Measurements from ENCODE around the gene MT1M. TPM values are rescaled to one million over a fixed set of nuclear protein-coding genes. Genes with fewer than 3 reads are reported as not detected.
"Not testable (repeated sequence)": the region's sequence is repeated elsewhere in the genome, so short reads cannot be mapped to it uniquely, and the experiment has no call there.

Gene MT1M
- total and polyA plus RNA-seq, 8 donors: 8.3 to 34.6 (median 14.6) TPM

DNA sequence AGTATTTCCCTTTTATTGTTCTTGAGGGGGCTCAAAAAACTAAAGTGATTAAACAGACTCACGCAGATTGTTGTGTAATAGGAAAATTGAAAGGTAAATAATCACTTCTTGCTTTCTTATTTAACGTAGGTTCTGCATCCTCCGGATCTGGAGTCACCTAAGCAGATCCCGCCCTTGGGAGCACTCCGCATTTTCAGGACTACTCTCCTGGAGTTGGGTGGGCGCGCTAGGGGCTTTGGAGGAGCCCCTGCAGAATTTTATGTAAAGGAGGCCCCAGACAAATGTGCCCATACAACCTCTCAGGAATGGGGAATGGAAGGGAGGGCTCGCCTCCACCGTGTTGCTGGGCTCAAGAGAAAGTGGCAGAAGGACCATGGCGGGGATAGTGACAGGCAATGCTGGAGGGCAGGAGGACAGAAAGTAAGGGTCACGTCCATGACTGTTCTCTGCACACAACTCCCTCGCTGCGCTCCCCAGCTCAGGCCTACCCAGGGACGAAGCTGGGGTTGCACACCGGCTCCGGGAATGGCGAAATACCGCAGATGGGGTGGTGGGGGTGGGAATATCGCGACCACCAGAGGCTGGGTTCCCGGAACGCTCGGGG, 15.7 kb upstream of the MT1M start:
- Histone ChIP-seq H3K4me3 (peak overlapping the region; percentile 16 to 55 (median 30)), H3K27me3 (no peaks in the 10 kb centered on the region), H3K9me3 (no peaks in the 10 kb centered on the region), H3K36me3 (no peaks in the 10 kb centered on the region), H3K27ac (peak overlapping the region; percentile 15 to 66 (median 46)), H3K4me1 (peaks cover 3 to 19% (median 6%) of the 10 kb centered on the region in 3 donors)
- DNase-seq (no peak), ATAC-seq (peak in 3 of 4 donors; percentile 21 to 37 (median 29)), FAIRE-seq (no peak)
- no peak for TF ChIP-seq CTCF (IDR thresholded peaks at IDR 0.05)
- 52 to 55% methylated on average over 23 of the region's 23 CpGs for WGBS, 2 donors
- intact Hi-C loops (cut with DNase I): no loop called here

- no peaks in the 10 kb centered on the region for H3K9me3 ChIP-seq
- WGBS, 2 donors: 1 to 4% methylated on average over 40 of the region's 41 CpGs
- H3K27ac ChIP-seq: peak overlapping the region; percentile 15 to 66 (median 46)
- ATAC-seq (peak; percentile 92 to 97 (median 96)), FAIRE-seq (no peak), DNase-seq (peak; percentile 84 to 93 (median 88))
- H3K36me3 ChIP-seq: no peaks in the 10 kb centered on the region
- peaks cover 3 to 19% (median 6%) of the 10 kb centered on the region in 3 donors for H3K4me1 ChIP-seq
- no peaks in the 10 kb centered on the region for H3K27me3 ChIP-seq
- TF ChIP-seq CTCF (IDR thresholded peaks at IDR 0.05): no peak
- peak overlapping the region; percentile 16 to 55 (median 30) for H3K4me3 ChIP-seq
- intact Hi-C loops (cut with DNase I): no loop called here
These were observed 15.0 kb upstream of the MT1M start for GRCh38 chr16:56617212-56618085.

DNA sequence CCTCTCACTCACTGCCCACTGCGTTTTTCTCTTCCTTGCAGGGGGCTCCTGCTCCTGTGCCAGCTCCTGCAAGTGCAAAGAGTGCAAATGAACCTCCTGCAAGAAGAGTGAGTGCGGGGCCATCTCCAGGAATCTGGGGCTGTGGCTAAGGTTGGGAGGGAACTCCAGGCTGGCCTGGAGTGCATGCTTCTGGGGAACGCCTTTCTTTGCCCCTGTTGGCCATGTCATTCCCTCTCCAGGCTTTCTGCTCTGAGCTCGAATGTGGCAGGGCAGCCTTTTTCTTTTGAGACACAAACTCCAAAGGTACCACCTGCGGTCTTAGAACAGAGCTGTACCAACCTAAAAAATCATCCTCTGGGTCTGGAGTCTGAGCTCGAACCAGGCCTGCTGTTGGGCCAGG, 14.3 kb upstream of the MT1M start:
- WGBS, 2 donors: 47 to 51% methylated on average over 6 of the region's 6 CpGs
- ATAC-seq (peak in 2 of 4 donors; percentile 5 to 6), DNase-seq (peak in 1 of 6 donors; percentile 12), FAIRE-seq (no peak)
- TF ChIP-seq CTCF (IDR thresholded peaks at IDR 0.05): no peak
- H3K4me1 ChIP-seq: peaks cover 3 to 19% (median 6%) of the 10 kb centered on the region in 3 donors
- no peaks in the 10 kb centered on the region for H3K9me3 ChIP-seq
- H3K36me3 ChIP-seq: no peaks in the 10 kb centered on the region
- no peaks in the 10 kb centered on the region for H3K27me3 ChIP-seq
- intact Hi-C loops (cut with DNase I): no loop called here
- no peak overlapping the region for H3K27ac ChIP-seq
- peak overlapping the region in 1 of 4 donors; percentile 55 for H3K4me3 ChIP-seq

DNA sequence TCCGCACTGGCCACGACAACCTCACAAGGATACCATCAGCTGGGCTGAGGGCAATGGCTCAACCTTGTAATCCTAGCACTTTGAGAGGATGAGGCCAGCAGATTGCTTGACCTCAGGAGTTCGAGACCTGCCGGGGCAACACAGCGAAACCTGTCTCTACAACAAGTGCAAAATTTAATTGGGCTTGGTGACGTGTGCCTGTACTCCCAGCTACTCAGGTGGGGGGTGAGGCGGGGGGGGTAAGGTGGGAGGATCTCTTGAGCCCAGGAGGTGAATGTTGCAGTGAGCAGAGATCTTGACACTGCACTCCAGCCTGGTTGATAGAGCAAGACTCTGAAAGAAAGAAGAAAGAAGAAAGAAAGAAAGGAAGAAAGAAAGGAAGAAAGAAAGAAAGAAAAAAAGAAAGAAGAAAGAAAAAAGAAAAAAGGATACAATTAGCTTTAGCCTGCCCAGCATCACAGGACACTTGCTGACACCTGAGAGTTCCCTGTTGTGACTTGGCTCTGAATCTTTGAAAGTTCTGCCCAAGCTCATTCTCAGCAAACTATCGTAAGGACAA, 12.0 kb upstream of the MT1M start:
- DNase-seq: no peak
- H3K27ac ChIP-seq: no peak overlapping the region
- TF ChIP-seq CTCF (IDR thresholded peaks at IDR 0.05): no peak
- no peaks in the 10 kb centered on the region for H3K27me3 ChIP-seq
- no peak overlapping the region for H3K4me3 ChIP-seq
- H3K9me3 ChIP-seq: no peaks in the 10 kb centered on the region
- H3K36me3 ChIP-seq: no peaks in the 10 kb centered on the region
- H3K4me1 ChIP-seq: peaks cover 3 to 19% (median 6%) of the 10 kb centered on the region in 3 donors
- intact Hi-C loops (cut with DNase I): no loop called here
- WGBS, 2 donors: 80 to 95% methylated on average over 7 to 8 of the region's 8 CpGs
- ATAC-seq: no peak
- no peak for FAIRE-seq

GRCh38 chr16:56621665-56622445, 10.6 kb upstream of the MT1M start:
- H3K27ac ChIP-seq, FAIRE-seq: not testable (repeated sequence)

GRCh38 chr16:56623184-56623583, 9.3 kb upstream of the MT1M start:
- H3K9me3 ChIP-seq; ATAC-seq; DNase-seq; H3K36me3 ChIP-seq; H3K27ac ChIP-seq; intact Hi-C loops (cut with DNase I); H3K27me3 ChIP-seq; H3K4me3 ChIP-seq; FAIRE-seq: not testable (repeated sequence)
- 86 to 93% methylated on average over 5 of the region's 5 CpGs for WGBS, 2 donors
- peaks cover 3 to 16% (median 9%) of the 10 kb centered on the region in 3 donors for H3K4me1 ChIP-seq

More at GRCh38 chr16:56621665-56622445, 10.6 kb upstream of the MT1M start:
- DNase-seq; H3K9me3 ChIP-seq; ATAC-seq; H3K36me3 ChIP-seq; H3K4me3 ChIP-seq; H3K27me3 ChIP-seq; intact Hi-C loops (cut with DNase I): not testable (repeated sequence)
- WGBS, 2 donors: 80 to 82% methylated on average over 4 of the region's 4 CpGs
- peaks cover 3 to 23% (median 11%) of the 10 kb centered on the region in 3 donors for H3K4me1 ChIP-seq
